ENCODE measurements around the gene SCAMP2.
"Not testable (repeated sequence)": the region's sequence is repeated elsewhere in the genome, so short reads cannot be mapped to it uniquely, and the experiment has no call there.

The SCAMP2 gene

GRCh38 chr15:74889883-74890664, 16.9 kb upstream of the SCAMP2 start, which contains the start of gene MPI:
Gene MPI (plus strand): TSS chr15:74890042. CDS start chr15:74890074, 32 bp downstream.
- DNase-seq = no peak

GRCh38 chr15:74889390-74889882, 16.3 kb upstream of the SCAMP2 start:
- no peak for DNase-seq

DNA sequence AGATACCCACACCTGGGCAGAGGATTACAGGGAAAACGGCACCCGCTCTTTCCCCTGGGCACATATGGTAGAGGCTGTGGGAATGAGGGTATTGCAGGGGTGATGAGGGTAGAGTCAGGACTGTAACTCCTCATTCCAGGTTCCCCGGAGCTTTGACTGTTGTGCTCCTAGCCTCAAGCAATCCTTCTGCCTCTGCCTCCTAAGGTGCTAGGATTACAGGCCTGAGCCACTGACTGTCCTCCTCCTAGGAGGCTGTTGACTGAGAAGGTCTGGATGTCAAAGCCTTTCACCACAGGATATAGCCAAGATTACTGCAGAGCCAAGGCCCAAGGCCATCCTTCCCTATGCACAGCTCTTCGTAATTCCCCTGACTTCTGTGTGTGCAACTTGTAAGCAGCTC, 15.6 kb upstream of the SCAMP2 start:
- DNase-seq = no peak

- not testable (repeated sequence) for DNase-seq
Observed at GRCh38 chr15:74887537-74888193, 14.5 kb upstream of the SCAMP2 start.

- no peak for DNase-seq
Observed at GRCh38 chr15:74885461-74885860, 12.3 kb upstream of the SCAMP2 start.

DNA sequence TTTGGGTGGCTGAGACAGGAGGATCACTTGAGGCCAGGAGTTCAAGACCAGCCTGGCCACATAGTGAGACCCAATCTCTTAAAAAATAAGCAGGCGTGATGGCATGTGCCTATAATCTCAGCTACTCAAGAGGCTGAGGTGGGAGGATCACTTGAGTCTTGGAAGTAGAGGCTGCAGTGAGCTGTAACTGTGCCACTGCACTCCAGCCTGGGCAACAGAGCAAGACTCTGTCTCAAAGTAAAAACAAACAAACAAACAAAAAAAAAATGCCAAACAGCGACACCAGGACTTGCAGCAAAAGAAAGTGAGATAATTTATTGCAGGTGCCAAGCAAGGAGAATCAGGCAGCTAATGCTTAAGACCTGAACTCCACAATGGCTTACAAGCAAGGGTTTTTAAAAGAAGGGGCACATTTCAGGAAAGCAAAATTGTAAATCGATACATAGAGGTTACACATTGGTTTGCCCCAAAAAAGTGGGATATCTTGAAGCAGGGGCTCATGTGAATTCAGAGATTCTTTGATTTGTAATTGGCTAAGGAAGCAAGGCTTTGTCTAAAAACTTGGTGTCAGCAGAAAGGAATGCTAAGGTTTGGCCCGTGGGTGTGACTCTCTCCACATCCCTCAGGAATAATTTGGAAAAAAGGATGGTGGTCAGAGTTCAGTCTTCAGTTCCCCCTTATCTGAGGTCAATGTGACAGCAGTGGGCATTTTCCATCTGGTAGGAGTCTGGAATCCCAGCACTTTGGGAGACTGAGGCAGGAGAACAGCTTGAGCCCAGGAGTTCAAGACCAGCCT, 11.5 kb upstream of the SCAMP2 start:
- no peak for DNase-seq

DNA sequence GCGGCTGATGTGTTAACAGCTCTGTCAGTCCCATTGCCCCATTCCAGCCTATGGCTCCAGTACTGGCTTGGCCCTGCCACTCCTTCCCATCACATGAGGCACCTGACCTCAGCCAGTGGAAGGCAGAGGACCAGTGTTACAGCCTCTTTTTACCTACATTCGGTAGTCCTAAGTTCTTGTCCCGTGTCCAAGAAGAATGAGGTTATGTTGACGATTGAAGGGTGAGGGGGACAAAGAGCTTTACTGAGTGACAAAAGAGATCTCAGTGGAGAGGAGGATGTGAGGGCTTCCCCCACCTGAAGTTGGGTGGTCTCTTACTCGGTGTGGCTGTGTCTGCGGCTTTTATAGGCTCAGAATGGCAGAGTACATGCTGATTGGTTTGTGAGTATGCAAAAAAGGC, 9.4 kb upstream of the SCAMP2 start:
- no peak for DNase-seq

GRCh38 chr15:74878273-74878672, 5.1 kb upstream of the SCAMP2 start:
- DNase-seq = no peak

GRCh38 chr15:74873756-74874424, 725 bp upstream of the SCAMP2 start:
- DNase-seq = no peak

DNA sequence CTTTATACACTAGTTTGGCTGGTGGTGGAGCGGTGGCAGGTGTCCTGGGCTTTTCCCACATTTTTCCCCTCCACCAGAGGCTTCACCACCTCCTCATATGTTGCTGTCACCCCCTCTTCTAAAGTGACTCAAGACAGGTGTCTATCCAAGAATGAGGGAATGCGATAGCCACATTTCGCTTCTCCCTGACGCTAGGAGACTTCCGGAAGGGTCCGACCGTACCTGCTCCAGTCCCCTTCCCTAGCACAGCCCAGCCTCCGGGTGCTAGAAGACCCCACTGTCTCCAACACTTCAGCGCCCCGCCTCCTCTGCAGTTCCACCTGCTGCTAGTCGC, 496 bp downstream of the SCAMP2 start:
- no peak for DNase-seq

GRCh38 chr15:74870436-74871215, 2.5 kb downstream of the SCAMP2 start:
- no peak for DNase-seq

- no peak for DNase-seq
Observed at GRCh38 chr15:74869726-74870407, 3.3 kb downstream of the SCAMP2 start.

DNA sequence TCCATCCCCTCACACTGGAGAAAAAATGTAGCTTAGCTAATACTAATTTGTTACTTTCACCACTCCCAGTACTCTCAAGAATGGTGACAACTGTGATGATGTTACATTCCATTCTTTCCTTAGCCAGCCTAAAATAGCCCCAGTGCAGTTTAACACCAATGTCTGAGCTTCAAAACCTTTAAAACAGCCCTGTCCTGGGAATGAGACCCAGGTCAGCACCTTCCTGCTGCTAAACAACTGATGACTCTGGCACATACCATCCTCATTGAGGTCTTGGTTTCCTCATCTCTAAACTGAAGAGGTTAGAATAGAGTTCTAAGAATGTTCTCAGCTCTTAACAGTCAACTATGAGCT, 3.8 kb downstream of the SCAMP2 start:
- no peak for DNase-seq

- DNase-seq = no peak
Observed at GRCh38 chr15:74868059-74868458, 5.1 kb downstream of the SCAMP2 start.

GRCh38 chr15:74867466-74868038, 5.6 kb downstream of the SCAMP2 start:
- no peak for DNase-seq

DNA sequence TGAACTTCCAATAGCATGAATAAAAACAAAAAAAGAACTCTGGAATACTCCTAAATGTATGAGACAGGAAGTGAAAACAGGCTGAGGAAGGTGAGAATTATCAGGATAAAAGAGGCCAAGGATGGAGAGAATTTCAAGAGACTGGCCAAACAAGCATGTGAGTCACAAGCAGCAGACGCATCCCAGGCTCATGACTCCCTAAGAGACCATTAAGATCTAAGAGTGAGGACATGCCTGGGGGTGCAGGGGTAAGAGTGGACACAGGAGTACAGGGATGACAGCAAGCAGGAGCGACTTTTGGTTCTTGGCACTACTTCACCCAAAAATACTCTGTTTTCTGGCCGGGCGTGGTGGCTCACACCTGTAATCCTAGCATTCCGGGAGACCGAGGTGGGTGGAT, 7.1 kb downstream of the SCAMP2 start:
- no peak for DNase-seq

DNA sequence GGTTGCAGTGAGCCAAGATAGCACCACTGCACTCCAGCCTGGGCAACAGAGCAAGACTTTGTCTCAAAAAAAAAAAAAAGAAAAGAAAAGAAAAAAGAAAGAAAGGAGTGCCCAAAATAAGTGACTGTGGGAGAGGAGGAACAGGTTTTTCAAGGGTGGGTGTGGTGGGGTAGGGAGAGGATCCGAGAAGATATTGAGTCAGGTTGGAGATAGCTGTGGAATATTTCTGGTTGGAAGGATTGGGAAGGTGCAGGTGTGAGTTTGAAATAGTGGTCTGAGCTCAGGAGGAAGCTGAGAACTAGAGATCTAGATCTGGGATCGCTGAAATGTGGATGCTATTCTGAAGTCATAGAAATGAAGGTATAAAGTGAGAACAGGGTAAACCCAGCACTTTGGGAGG, 7.8 kb downstream of the SCAMP2 start:
- DNase-seq = no peak

GRCh38 chr15:74864296-74864695, 8.9 kb downstream of the SCAMP2 start:
- DNase-seq = no peak

GRCh38 chr15:74863239-74864056, 9.7 kb downstream of the SCAMP2 start:
- DNase-seq = no peak

- DNase-seq = no peak
Observed at GRCh38 chr15:74858369-74858740, 14.8 kb downstream of the SCAMP2 start.
